Activated CD8-positive, alpha-beta memory T cell treated with anti-CD3 and anti-CD28 coated beads, Interleukin-2, amount 50 U/mL, for 1 hour (primary cell): ENCODE data around the gene INVS.
"Not testable (repeated sequence)": the region's sequence is repeated elsewhere in the genome, so short reads cannot be mapped to it uniquely, and the experiment has no call there.

Experiments used
- DNase-seq: peaks from one replicate; pipeline ENCODE4 v3.0.0-alpha.2; 2020; ENCODE audit errors: extremely low read depth

INVS gene

DNA sequence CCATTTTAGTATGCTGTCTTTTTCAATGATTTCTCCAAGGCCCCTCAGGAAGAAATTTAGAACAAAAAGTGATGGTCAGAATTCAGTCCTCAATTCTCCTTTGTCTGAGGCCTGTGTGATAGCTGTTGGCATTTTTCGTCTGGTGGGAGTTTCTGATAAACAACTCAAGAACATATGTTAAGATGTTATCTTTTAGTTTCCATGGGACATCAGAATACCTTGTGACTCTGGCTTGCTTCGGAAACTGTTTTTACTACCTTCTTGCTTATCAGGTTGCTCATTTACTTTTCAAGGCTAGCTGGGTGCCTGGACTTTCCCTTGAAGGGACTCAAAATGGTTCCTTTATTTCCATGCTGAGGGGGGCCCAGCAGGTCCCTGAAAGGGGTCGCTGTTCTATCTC is 97.2 kb downstream of the INVS start:
- no peak for DNase-seq

DNA sequence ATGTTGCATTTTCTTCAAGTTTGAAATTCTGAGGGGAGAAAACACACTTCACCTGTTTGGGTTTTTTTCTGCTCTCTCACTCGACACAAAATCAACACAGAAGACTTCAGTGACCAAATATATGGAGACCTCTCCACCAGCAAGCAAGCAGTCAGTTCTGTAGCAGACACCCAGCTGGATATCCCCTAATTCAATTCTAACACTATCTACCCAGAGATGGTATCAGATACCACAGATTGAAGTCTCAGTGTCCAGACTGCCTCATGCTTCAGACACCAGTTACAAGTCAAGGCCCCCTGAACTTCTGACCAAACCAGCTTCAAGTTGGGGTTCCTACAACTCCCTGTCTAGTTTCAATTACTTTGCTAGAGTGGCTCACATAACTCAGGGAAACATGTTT is 97.8 kb downstream of the INVS start:
- no peak for DNase-seq

- no peak for DNase-seq
Measured at GRCh38 chr9:100197553-100197952, 98.5 kb downstream of the INVS start.

GRCh38 chr9:100202806-100203205 is 103.8 kb downstream of the INVS start:
- DNase-seq = no peak

GRCh38 chr9:100204796-100205195 is 105.8 kb downstream of the INVS start:
- no peak for DNase-seq

- no peak for DNase-seq
Measured at GRCh38 chr9:100206899-100207298, 107.9 kb downstream of the INVS start.

- no peak for DNase-seq
Measured at GRCh38 chr9:100208673-100209072, 109.6 kb downstream of the INVS start.

- DNase-seq = no peak
Measured at GRCh38 chr9:100211476-100211875, 112.4 kb downstream of the INVS start.

DNA sequence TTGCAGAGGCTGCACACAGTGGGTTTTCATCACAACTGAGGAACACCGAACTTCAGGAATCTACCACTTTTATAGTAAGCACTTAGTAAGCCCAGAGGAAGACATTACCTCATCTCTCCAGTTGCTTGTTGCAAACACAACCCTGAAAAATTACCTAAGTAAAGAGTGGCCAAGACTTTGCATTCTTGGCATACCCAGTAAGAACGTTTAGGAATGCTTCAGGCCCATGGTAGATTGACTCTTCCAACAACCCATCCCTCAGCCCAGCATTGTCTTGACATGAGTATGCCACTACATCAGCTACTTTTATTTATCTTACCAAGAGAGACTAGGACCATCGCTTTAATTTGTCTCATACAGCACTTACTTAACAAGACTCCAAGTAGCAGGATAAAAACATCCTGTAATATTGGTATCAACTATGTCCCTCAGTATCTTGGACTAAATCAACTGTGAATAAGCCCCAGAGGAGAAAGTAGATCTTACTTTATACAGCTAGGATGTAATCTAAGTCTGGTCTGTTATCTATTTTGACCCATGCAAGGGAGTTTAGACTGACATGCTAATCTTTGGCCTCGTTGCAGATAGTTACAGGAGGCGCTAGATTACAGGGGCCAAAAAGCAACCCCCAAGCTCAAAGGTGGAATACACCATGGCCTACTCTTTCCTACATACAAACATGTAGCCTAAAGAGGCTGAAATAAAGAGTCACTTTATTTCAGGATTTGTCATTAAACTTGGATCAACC is 114.9 kb downstream of the INVS start:
- no peak for DNase-seq

- DNase-seq = no peak
Measured at GRCh38 chr9:100216178-100216787, 117.2 kb downstream of the INVS start.

GRCh38 chr9:100217536-100217935 is 118.5 kb downstream of the INVS start:
- DNase-seq = no peak

DNA sequence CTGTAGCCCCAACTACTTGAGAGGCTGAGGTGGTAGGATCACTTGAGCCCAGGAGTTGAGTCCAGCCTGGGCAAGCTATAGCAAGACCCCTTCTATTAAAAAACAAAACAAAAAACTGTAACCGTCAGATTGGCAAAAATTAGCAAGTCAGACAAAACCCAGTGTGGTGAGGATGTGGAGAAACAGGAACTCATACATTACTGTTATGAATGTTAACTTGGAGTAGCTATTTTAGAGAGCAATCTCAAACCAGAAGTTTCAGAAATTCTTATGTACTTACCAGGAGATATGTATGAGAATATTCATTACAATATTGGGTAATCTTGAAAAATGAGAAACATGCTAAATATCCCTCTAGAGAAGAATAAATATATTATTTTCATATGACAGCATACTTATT is 120.3 kb downstream of the INVS start:
- no peak for DNase-seq

- no peak for DNase-seq
Measured at GRCh38 chr9:100220936-100221335, 121.9 kb downstream of the INVS start.

- DNase-seq = no peak
Measured at GRCh38 chr9:100221538-100221937, 122.5 kb downstream of the INVS start.

GRCh38 chr9:100222674-100223073 is 123.6 kb downstream of the INVS start:
- DNase-seq = no peak

DNA sequence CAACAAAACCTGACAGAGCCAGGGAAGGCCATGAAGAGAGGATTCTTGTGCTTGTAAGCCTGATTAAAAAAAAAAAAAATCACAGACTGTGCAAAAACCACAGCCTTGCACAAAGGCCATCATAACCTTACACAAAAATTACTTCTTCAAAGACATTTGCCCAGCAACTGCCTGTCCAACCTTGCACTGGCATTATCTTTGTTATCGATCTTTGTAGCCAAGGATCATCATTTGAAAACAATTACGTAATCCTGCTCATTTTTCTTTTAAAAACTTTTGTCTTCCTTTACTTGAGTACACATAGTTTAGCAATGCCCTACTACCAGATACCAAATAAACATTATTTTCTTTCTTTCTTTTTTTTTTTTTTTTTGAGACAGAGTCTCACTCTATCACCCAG is 128.6 kb downstream of the INVS start:
- no peak for DNase-seq

DNA sequence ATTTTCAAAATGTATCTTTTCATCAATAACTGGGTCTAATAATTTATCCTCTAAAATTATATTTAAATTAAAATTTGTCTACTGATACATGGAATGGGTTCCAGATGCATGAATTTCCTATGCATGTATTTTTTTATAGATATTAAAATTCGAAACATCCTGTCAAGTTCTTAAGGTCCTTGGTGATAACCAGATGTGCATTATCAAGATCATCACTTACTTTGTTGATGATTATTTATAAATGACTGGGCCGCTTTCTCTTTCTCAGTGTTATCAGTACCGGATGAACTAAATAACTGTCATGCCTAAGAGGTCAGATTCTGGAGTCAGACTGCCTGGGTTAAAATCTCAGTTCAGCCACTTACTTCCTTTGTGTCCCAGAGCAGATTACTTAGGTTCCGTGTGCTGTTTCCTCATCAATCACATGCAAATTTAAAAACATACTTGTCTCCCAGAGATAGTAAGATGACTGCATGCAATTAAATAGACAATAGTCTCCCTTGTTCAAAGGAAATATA is 129.4 kb downstream of the INVS start:
- DNase-seq = no peak

DNA sequence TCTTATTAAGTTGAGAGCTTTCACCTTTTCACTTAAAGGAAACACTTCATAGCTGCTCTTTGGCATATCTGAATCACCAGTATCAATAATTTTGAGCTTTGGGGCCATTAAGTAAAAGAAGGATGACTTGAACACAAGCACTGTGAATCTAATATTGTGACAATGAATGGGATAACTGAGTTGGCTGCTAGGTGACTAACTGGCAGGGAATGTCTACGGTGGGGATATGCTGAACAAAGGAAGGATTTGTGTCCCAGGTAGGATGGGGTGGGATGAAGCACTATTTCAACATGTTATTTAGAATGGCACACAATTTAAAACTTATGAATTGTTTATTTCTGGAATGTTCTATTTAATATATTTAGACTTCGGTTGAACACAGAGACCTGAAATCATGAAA is 130.1 kb downstream of the INVS start:
- DNase-seq = no peak

- DNase-seq = no peak
Measured at GRCh38 chr9:100229561-100229960, 130.5 kb downstream of the INVS start.

DNA sequence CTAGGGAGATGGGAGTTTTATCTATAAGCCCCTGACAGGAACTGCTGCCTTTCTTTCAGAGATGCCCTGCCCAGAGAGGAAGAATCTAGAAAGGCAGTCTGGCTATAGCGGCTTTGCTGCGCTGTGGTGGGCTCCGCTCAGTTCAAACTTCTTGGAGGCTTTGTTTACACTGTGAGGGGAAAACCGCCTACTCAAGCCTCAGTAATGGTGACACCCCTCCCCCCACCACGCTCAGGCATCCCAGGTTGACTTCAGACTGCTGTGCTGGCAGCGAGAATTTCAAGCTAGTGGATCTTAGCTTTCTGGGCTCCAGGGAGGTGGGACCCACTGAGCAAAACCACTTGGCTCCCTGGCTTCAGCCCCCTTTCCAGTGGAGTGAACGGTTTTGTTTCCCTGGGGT is 137.9 kb downstream of the INVS start:
- not testable (repeated sequence) for DNase-seq

DNA sequence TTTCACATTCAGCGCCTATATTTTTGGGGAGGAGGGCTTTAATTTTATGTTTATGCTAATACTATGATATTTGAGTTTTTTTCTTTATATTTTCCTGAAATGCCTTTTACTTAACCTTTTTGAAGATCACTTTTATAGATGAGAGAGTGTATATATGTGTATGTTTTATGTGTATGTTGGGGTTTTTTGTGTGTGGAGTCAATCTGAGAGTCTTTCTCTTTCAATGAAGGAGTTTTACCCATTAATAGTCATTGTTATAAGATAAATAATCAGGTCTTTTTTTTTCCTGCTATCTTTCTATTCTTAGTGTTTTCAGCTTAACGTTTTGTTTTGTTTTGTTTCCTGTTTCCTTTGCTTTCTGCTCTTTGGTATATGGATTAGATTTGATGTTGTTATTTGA is 141.5 kb downstream of the INVS start:
- no peak for DNase-seq

GRCh38 chr9:100267211-100267610 is 168.2 kb downstream of the INVS start:
- DNase-seq = no peak

DNA sequence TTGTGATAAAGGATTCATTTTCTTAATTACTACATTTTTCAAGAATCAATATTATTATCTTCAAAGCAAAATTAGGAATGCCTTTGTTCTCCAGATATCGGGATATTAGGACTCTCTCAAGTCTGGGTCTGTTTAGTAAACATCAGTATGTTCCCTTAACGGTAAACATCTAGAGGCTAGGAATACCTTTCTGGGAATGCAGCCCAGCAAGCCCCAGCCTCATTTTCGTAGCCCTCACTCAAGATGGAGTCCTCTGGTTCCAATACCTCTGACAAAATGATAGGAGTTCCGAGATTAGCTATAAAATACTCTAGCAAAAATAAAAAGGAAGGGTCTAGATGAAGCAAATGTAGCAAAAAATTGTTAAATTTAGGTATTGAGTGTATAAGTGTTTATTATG is 169.2 kb downstream of the INVS start:
- no peak for DNase-seq

GRCh38 chr9:100269656-100270055 is 170.6 kb downstream of the INVS start:
- no peak for DNase-seq
